NCI-H69 (cell line): ENCODE measurements around the gene BMPR1A.

Experiments used
- DNase-seq: peaks from one replicate; lab custom pipeline; 2025; lab: John Stamatoyannopoulos, UW

The BMPR1A gene

GRCh38 chr10:86756511-86757112 is at the start of gene BMPR1A:
Gene BMPR1A (plus strand): TSS chr10:86756619. CDS start chr10:86876019, 119,400 bp downstream.
- DNase-seq, result peak; percentile 77

- DNase-seq, result no peak
Measured at GRCh38 chr10:86706977-86707376, 49.4 kb upstream of the BMPR1A start.

DNA sequence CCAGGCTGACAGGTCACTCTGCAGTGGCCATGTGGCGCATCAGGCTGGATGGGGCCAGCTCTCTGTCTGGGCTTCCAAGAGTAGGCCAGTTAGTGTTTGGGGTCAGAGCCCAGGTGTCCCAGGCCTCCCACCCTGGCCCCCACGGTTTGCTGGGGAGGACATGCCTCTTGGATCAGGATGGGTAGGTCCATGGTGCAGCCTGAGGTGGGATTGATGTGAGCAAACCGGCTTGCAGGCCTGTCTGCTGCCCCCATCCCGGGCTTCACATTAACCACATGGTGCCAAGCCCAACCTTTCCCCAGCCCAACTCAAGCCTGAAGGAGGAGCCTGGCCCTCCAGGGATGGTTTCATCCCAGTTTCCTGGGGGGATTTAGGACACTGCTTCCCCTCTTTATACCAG is 48.9 kb upstream of the BMPR1A start:
- DNase-seq, result no peak

DNA sequence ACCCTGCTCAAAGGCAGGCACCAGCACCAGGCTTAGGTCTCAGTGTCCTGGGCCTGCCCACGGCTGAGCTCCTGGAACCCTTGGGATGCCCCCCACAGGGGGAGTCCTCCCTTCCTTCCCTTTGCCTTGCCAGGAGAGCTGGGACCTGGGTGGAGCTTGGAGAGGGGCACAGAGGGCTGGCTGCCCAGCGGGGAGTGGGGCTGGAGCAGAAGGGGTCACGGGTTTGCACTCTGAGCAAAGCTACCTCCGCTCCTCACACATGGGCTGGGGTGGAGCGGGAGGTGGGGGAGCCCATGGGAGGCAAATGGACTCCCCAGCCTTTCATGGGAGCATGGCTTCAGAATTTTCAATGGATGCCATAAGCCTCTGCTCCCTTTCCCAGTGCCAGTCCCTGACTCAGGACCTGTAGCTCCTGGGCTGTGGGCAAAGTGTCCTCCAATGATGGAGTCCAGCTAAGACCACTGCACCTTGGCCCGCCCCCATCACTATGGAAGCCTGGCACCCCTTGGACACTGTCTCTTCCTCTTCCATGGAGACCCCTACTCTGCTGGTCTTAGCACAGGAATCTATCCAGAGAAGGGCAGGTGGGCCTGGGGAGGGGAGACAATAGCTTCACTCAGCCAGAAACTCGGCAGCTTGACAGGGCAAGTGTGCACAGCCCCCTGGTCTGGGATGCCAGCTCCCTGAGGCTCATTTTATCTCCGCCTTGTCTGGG is 48.2 kb upstream of the BMPR1A start:
- no peak for DNase-seq

GRCh38 chr10:86708783-86709380 is 47.5 kb upstream of the BMPR1A start:
- no peak for DNase-seq

DNA sequence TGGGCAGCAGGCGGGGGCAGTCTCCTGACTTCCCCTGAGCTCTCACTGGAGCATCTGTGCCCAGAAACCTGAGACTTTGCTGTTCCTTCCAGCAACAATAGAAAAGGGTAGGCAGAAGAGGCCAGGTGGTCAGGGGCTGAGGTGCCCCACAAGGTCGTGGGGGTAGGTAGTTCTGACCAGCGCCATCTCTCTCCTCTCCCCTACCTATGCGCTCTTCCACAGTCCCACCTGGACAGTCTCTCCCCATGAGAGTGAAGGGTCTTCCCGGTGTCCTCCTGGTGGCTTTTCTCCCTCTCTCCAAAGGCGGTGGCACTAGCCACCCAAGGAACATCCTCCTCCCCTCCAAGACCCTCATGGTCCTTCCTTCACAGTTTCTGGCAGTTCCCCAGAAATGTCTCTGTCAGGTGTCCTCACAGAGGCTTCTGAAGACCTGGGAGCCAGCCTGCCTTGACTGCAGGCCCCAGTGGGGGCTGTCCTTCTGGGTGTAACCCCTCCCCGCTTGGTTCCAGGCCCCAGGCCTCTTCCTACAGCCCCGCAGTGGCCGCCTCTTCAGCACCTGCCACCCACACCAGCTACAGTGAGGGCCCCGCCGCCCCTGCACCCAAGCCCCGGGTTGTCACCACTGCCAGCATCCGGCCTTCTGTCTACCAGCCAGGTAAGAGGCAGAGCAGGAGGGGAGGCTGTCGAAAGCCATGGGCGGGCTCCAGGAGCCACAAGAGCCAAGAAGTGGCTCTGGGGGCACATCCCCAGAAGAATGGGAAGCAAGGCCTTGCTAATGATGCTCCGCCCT is 46.8 kb upstream of the BMPR1A start:
- no peak for DNase-seq

GRCh38 chr10:86710987-86711512 is 45.4 kb upstream of the BMPR1A start:
- DNase-seq, result peak; percentile 84

DNA sequence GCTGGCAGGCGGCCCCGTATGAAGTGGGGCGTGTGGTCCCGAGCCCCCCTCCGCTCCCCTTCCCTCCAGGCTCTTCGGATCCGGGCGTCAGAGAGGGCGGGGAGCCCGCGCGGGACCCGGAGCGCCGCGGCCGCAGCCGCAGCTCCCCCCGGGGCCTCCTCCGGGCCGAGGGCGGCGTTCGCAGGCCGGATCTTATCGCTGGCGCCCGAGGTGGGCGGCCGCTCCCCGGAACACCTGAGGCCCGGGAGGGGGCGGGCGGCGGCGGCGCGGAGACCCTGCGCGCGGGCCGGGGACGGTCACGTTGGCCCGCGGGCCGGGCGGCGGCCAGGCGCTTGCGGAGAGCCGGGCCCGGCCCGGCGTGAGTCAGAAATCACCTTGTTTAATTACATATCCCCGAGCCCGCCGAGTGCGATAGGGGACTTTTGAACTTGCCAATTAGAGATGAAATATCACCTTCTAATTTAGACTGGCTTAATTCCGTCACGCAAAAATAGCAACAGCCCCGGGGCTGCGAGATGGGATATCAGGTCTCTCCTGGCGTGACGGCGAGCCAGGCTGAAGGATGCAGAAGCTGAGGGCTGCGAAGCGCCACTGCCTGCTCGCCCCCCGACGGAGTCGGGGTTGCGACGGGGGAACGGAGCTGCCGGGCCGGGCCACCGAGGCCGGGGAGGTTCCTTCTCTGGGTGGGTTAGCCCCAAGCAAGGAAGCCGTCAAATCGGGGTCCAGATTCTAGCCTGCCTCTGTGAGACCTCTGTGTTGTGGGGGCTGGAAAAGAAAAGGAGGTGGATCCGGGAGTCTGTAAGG is 44.7 kb upstream of the BMPR1A start:
- peak; percentile 57 for DNase-seq

GRCh38 chr10:86712317-86712707 is 44.1 kb upstream of the BMPR1A start:
- DNase-seq, result no peak

- DNase-seq, result no peak
Measured at GRCh38 chr10:86715156-86715795, 41.1 kb upstream of the BMPR1A start.

GRCh38 chr10:86715836-86716235 is 40.6 kb upstream of the BMPR1A start:
- DNase-seq, result no peak

DNA sequence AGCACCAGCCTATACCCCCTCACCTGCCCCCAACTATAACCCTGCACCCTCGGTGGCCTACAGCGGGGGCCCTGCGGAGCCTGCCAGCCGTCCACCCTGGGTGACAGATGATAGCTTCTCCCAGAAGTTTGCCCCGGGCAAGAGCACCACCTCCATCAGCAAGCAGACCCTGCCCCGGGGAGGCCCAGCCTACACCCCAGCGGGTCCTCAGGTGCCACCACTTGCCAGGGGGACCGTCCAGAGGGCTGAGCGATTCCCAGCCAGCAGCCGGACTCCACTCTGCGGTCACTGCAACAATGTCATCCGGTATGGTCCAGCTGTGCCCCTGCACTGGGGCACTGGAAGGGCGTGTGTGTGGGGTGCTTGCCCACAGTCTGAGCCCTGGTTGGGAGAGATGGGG is 40.0 kb upstream of the BMPR1A start:
- DNase-seq, result no peak

GRCh38 chr10:86718556-86718955 is 37.9 kb upstream of the BMPR1A start:
- no peak for DNase-seq

DNA sequence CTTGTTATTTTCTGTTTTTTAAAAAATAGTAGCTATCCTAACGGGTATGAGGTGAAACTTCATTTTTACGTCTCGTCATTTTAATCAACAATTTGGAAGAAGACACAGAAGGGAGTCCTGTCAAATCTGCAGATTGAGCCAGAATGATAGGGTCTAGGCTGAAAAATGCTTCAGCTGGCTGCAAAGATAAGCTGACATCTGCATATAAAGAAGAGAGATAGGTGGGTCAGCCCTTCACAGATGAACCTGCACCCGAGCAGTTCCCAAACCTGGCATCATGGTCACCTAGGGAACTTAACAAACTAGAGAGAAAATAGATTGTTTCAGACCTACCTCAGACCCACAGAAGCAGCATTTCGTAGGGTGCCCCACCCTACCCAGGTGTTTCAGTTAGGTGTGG is 35.2 kb upstream of the BMPR1A start:
- DNase-seq, result no peak

DNA sequence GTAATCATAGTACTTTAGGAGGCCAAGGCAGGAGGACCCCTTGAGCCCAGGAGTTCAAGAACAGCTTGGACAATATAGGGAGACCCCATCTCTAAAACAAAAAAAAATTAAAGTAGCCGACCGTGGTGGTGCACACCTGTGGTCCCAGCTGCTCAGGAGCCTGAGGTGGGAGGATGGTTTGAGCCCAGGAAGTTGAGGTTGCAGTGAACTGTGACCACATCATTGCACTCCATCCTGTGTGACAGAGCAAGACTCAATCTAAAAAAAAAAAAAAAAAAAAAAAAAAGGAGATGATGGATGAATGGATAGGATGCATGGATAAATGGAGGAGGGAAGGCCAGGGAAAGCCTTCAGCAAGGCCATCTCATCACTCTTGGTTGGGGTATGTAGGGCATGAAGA is 33.4 kb upstream of the BMPR1A start:
- DNase-seq, result no peak

DNA sequence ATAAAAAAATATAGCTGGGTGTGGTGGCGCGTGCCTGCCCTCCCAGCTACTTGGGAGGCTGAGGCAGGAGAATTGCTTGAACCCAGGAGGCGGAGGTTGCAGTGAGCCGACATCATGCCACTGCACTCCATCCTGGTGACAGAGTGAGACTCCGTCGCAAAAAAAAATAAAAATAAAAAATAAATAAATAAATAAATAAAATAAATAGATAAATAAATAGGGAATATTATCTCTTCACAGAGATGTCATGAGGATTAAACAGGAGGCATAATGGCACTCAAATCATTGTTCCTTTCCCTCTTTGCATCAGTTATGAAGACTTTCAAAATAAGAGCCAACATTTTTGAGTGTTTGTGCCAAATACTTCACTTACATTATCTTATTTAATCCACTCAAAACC is 32.0 kb upstream of the BMPR1A start:
- DNase-seq, result no peak

- DNase-seq, result no peak
Measured at GRCh38 chr10:86725980-86726676, 30.3 kb upstream of the BMPR1A start.

GRCh38 chr10:86726677-86726999 is 29.8 kb upstream of the BMPR1A start:
- no peak for DNase-seq

GRCh38 chr10:86727470-86727869 is 28.9 kb upstream of the BMPR1A start:
- no peak for DNase-seq

GRCh38 chr10:86728056-86728455 is 28.4 kb upstream of the BMPR1A start:
- no peak for DNase-seq

DNA sequence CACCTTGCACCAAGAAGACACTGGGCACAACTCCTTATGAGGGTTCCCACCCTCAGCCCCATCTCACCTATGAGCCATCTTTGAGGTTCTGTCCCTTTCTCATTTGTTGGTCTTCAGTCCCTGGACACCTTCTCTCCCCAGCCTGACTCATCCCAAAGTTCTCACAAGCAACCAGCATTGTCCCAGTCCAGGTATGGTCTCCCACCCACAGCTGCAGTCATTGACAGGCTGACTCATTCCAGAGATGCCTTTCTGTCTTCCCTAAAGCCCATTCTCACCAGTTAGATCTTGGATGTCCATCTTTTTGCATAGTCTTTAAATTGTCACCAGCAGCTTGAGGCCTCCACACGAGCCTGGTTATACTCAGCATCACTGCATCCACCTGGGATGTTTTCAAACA is 26.7 kb upstream of the BMPR1A start:
- DNase-seq, result no peak
